Measurements from ENCODE around the gene LCE1A.

The LCE1A gene

DNA sequence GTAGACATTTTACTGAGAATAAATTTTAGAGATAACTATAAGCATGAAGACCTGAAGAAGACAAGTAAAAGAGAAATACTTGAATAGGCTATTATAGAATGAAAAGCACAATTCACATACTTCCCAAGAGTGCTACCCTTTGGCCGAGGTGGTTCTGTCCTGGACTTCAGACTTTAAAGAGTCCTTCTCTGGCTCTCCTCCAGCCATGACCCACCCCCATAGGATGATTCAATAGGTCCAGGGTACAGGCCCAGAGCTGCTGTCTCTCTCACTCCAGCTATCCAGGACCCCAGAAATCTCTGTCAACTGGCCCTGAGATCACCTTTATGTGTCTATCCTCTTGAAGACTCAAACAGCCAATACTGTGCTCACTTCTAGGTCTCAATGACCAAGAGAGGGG, 49.6 kb downstream of the LCE1A start:
- no peak overlapping the region for H3K4me3 ChIP-seq (ENCODE audit: control insufficient read depth, low read depth, low read length)
- TF ChIP-seq, protein P1, sequence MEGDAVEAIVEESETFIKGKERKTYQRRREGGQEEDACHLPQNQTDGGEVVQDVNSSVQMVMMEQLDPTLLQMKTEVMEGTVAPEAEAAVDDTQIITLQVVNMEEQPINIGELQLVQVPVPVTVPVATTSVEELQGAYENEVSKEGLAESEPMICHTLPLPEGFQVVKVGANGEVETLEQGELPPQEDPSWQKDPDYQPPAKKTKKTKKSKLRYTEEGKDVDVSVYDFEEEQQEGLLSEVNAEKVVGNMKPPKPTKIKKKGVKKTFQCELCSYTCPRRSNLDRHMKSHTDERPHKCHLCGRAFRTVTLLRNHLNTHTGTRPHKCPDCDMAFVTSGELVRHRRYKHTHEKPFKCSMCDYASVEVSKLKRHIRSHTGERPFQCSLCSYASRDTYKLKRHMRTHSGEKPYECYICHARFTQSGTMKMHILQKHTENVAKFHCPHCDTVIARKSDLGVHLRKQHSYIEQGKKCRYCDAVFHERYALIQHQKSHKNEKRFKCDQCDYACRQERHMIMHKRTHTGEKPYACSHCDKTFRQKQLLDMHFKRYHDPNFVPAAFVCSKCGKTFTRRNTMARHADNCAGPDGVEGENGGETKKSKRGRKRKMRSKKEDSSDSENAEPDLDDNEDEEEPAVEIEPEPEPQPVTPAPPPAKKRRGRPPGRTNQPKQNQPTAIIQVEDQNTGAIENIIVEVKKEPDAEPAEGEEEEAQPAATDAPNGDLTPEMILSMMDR (conservative IDR thresholded peaks at IDR 0.05; ENCODE audit: control insufficient read depth, insufficient read depth, low read depth, low read length), result no peak
- DNase-seq (ENCODE audit: low read depth), result no peak

Measured in fibroblast of mammary gland (primary cell).